Activated CD8-positive, alpha-beta memory T cell treated with anti-CD3 and anti-CD28 coated beads, Interleukin-2, amount 10 ng/mL, durations not matched to agents 7 days and 5 days (primary cell): Measurements from ENCODE around the gene BTN2A1. TPM values are rescaled to one million over a fixed set of nuclear protein-coding genes. Genes with fewer than 3 reads are reported as not detected.
A peak's percentile ranks its signal among the peaks of the same experiment; 100 is the strongest.
"Not testable (repeated sequence)": the region's sequence is repeated elsewhere in the genome, so short reads cannot be mapped to it uniquely, and the experiment has no call there.

ENCODE experiments used
- ATAC-seq: fragments of 150-1000 bp; cut with Tn5 transposase; one replicate; pipeline ENCODE4 v1.10.0; 2021; ENCODE audit warnings: moderate library complexity
- CTCF ChIA-PET: fragments of 350-600 bp; sonication (Branson Sonifier 250); formaldehyde crosslinking; loops from one replicate; lab custom pipeline; 2021; ENCODE audit warnings: antibody characterized with exemption; lab: Charles Lee
- DNase-seq: peaks from one replicate; pipeline ENCODE4 v3.0.0-alpha.2; 2020
- H3K27ac Mint-ChIP-seq: one replicate; pipeline ENCODE4 v1.8.0; 2021; ENCODE audit warnings: mild to moderate bottlenecking, mixed read lengths
- H3K27me3 Mint-ChIP-seq: one replicate; pipeline ENCODE4 v1.8.0; 2021; ENCODE audit warnings: mixed read lengths
- H3K36me3 Mint-ChIP-seq: one replicate; pipeline ENCODE4 v1.8.0; 2021; ENCODE audit warnings: mild to moderate bottlenecking, mixed read lengths
- H3K4me1 Mint-ChIP-seq: one replicate; pipeline ENCODE4 v1.8.0; 2021; ENCODE audit warnings: mixed read lengths
- H3K4me3 Mint-ChIP-seq: one replicate; pipeline ENCODE4 v1.8.0; 2021; ENCODE audit warnings: mild to moderate bottlenecking, moderate library complexity, mixed read lengths
- H3K9me3 Mint-ChIP-seq: one replicate; pipeline ENCODE4 v1.8.0; 2022; ENCODE audit warnings: low read depth, mixed read lengths
- total RNA-seq, 2 experiments: library from RNA; stranded (reverse); gene quantifications; one replicate each; pipeline ENCODE4 v1.2.3, GENCODE V29; 2021

Gene BTN2A1
- 10 to 100 TPM; 25.1 to 26.5 TPM for total RNA-seq

DNA sequence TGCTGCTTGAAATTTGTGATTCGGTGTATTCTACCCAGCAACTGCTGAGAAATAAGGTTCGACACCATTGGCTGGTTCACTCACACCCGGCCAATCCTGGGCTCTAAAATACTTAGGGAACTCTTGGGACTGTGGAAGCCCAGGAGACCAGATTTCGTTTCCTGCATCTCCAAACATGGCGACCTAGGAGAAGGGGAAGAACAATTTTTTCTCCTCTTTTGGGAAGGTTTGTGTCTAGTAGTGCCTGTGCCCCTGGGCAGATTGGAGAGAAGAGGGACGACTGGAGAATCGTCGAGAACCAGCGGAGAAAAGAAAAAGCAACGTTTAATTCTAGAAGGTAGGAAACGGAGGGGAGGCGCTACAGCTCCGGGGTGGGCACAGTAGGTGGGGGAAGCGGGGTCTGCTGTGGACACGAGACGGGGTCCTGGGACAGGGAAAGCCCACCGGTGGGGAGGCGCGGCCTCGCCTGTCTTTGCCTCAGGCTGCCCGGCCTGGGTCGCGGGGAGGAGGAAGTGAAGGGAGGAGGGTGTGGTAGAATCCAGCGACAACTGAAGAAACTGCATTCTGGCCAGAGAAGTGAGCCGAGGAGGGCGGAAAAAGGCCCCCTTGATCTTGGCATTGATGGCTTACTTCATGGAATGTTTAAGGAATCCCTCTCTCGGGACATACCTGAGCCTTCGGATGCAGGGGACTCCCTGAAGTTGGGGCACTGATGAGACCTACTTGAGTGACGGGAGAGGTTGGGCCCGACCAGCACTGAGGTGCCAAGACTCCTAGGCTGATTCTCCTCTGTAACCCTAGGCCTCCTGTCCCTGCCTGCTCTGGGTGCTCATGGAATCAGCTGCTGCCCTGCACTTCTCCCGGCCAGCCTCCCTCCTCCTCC lies at the start of gene BTN2A1:
Gene BTN2A1, plus strand, starts transcription at position 150 of the 883 bp plus-strand sequence. Its CDS starts 682 bp downstream, at position 832.
- Mint-ChIP-seq H3K4me3 (peak within 1 kb of the TSS; percentile 89), H3K27ac (peak within 1 kb of the TSS; percentile 92), H3K36me3 (peaks cover 31% of the 10 kb centered on the region), H3K9me3 (no peaks in the 10 kb centered on the region), H3K27me3 (no peaks in the 10 kb centered on the region), H3K4me1 (peaks cover 46% of the 10 kb centered on the region)
- peak; percentile 98 for ATAC-seq
- CTCF ChIA-PET: interaction anchor here (1.3 kb wide), 1 partner anchor 38 kb away, joined by 4 read pairs; no protein-coding TSS in a partner anchor
- peak; percentile 83 for DNase-seq

DNA sequence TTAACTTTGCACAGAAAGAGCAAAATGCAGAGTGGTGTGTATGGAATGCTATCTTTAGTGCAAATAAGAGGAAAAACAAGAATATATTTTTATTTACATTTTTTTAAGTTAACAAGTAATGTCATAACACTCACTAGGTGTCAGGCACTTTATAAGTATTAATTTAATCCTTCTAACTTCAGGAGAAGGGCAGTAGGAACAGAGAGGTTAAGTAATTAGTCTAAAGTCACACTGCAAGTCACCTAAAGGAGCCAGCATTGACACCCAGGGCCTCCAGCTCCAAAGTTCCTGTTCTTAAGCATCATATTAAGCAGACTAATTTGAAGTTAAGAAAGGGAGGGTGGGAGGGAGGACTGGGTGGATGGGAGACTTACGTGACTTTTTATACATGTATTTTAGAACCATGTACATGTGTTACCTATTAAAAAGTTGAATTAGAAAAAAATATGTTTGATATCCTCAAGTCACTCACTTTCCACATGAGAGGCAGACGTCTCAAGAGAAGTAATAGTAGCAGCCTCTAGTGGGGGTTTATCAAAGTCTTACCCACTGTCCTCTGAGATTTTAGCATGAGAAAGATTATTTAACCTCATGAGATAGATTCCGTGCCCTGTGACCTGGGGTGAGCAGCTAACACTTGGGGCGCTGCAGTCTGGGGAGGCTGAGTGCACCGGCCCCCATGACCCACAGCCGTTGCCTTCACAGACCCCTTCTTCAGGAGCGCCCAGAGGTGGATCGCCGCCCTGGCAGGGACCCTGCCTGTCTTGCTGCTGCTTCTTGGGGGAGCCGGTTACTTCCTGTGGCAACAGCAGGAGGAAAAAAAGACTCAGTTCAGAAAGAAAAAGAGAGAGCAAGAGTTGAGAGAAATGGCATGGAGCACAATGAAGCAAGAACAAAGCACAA lies 48.7 kb upstream of the BTN2A1 start:
- CTCF ChIA-PET: no interaction called here
- ATAC-seq (no peak), DNase-seq (no peak)
- Mint-ChIP-seq H3K36me3 (peaks cover 74% of the 10 kb centered on the region), H3K4me1 (peaks cover 27% of the 10 kb centered on the region), H3K27me3 (no peaks in the 10 kb centered on the region), H3K9me3 (no peaks in the 10 kb centered on the region), H3K27ac (no peak overlapping the region), H3K4me3 (no peak overlapping the region)

- CTCF ChIA-PET: interaction anchor here (1.3 kb wide), 1 partner anchor 8 kb away, joined by 3 read pairs; no protein-coding TSS in a partner anchor
- no peaks in the 10 kb centered on the region for H3K27me3 Mint-ChIP-seq
- peaks cover 74% of the 10 kb centered on the region for H3K36me3 Mint-ChIP-seq
- H3K9me3 Mint-ChIP-seq: peaks cover 9% of the 10 kb centered on the region
- no peak for ATAC-seq
- no peak overlapping the region for H3K4me3 Mint-ChIP-seq
- no peak overlapping the region for H3K27ac Mint-ChIP-seq
- DNase-seq: no peak
- H3K4me1 Mint-ChIP-seq: peaks cover 8% of the 10 kb centered on the region
Measured at GRCh38 chr6:26411751-26412150, 46.0 kb upstream of the BTN2A1 start.

GRCh38 chr6:26412228-26412627 lies 45.5 kb upstream of the BTN2A1 start:
- H3K36me3 Mint-ChIP-seq: peaks cover 72% of the 10 kb centered on the region
- ATAC-seq (no peak), DNase-seq (no peak)
- H3K27me3 Mint-ChIP-seq: no peaks in the 10 kb centered on the region
- no peak overlapping the region for H3K4me3 Mint-ChIP-seq
- H3K4me1 Mint-ChIP-seq: peaks cover 4% of the 10 kb centered on the region
- H3K27ac Mint-ChIP-seq: no peak overlapping the region
- CTCF ChIA-PET: interaction anchor here (1.3 kb wide), 1 partner anchor 8 kb away, joined by 3 read pairs; no protein-coding TSS in a partner anchor
- H3K9me3 Mint-ChIP-seq: peaks cover 12% of the 10 kb centered on the region

- ATAC-seq (no peak), DNase-seq (no peak)
- Mint-ChIP-seq H3K27ac (no peak overlapping the region), H3K9me3 (peaks cover 17% of the 10 kb centered on the region), H3K4me3 (no peak overlapping the region), H3K36me3 (peaks cover 71% of the 10 kb centered on the region), H3K27me3 (no peaks in the 10 kb centered on the region), H3K4me1 (no peaks in the 10 kb centered on the region)
- CTCF ChIA-PET: no interaction called here
Measured at GRCh38 chr6:26412954-26413353, 44.8 kb upstream of the BTN2A1 start.

DNA sequence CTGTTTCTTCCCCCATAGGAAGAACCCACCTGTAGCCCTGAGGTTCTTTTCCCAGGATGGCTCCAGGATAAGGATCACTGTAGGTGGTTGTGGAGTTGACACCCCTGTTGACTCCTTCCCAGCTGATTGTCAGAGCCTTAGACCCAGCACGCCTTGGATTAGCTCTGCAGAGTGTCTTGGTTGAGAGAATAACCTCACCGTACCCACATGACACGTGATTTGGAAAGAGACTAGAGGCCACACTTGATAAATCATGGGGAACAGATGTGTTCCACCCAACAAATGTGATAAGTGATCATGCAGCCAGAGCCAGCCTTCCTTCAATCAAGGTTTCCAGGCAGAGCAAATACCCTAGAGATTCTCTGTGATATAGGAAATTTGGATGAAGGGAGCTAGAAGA lies 43.5 kb upstream of the BTN2A1 start:
- no peak overlapping the region for H3K27ac Mint-ChIP-seq
- peaks cover 71% of the 10 kb centered on the region for H3K36me3 Mint-ChIP-seq
- no peak overlapping the region for H3K4me3 Mint-ChIP-seq
- CTCF ChIA-PET: no interaction called here
- H3K9me3 Mint-ChIP-seq: peaks cover 20% of the 10 kb centered on the region
- H3K4me1 Mint-ChIP-seq: no peaks in the 10 kb centered on the region
- no peaks in the 10 kb centered on the region for H3K27me3 Mint-ChIP-seq
- no peak for DNase-seq
- no peak for ATAC-seq

DNA sequence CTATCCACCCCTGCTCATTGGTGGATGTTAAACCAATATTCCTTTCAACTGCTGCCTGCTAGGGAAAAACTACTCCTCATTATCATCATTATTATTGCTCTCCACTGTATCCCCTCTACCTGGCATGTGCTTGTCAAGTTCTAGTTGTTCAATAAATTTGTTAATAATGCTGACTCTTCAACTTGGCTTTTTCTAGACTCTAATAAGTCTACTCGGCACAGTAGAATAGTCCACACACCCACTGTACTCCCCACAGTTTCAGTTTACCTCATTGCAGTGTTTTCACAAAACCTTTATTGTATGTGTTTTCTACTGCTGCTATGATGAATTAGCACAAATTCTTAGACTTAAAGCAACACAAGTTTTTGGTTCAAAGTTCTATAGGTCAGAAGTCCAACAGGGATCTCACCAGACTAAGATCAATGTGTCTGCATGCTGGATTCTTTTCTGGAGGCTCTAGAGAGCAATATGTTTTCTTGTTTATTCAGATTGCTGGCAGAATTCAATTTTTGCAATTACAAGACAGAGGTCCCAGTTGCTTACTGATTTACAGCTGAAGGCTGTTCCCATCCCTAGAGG lies 42.6 kb upstream of the BTN2A1 start:
- H3K27ac Mint-ChIP-seq: no peak overlapping the region
- H3K4me3 Mint-ChIP-seq: no peak overlapping the region
- no peak for DNase-seq
- no peaks in the 10 kb centered on the region for H3K4me1 Mint-ChIP-seq
- CTCF ChIA-PET: no interaction called here
- no peak for ATAC-seq
- peaks cover 20% of the 10 kb centered on the region for H3K9me3 Mint-ChIP-seq
- peaks cover 64% of the 10 kb centered on the region for H3K36me3 Mint-ChIP-seq
- H3K27me3 Mint-ChIP-seq: no peaks in the 10 kb centered on the region

DNA sequence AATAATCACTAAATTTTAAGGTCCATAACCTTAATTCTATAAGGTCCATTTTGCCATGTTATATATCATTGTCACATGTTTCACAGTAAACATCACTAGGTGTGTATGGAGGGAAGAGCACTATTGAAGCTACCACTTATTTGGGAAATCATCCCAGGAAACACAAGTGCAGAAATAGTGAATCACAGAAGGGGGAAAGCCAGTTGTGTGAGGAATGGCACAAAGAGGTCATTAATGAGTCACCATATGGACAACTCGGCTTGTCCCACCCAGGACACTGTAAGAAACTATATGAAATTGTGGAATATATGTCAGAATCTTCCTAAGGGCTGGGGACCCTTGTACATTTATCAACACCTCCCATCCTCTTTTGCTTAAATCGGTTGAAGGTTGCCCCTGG lies 42.0 kb upstream of the BTN2A1 start:
- DNase-seq (no peak), ATAC-seq (no peak)
- no peak overlapping the region for H3K27ac Mint-ChIP-seq
- H3K4me3 Mint-ChIP-seq: no peak overlapping the region
- CTCF ChIA-PET: interaction anchor here (0.6 kb wide), 1 partner anchor 29 kb away, joined by 3 read pairs; no protein-coding TSS in a partner anchor
- no peaks in the 10 kb centered on the region for H3K4me1 Mint-ChIP-seq
- peaks cover 60% of the 10 kb centered on the region for H3K36me3 Mint-ChIP-seq
- peaks cover 20% of the 10 kb centered on the region for H3K9me3 Mint-ChIP-seq
- no peaks in the 10 kb centered on the region for H3K27me3 Mint-ChIP-seq

DNA sequence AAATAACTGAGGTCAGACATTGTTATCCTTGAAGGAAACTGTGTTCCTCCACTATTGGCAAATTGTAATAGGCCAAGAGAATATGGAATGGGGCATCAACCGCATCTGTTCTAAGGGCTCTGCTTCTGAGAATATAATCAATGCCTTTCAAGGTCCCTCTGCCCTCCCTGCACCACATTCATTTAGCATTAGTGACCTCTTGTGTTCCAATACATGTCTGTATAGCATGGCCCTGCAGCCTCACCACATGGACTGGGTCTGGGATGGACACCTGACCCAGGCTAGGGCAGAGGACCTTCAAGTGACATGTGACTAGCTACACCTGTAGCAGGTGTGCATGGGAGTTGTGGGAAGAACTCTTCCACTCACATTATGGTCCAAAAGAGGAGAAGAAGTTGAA lies 41.5 kb upstream of the BTN2A1 start:
- Mint-ChIP-seq H3K9me3 (peaks cover 20% of the 10 kb centered on the region), H3K27me3 (no peaks in the 10 kb centered on the region), H3K36me3 (peaks cover 56% of the 10 kb centered on the region), H3K4me1 (no peaks in the 10 kb centered on the region), H3K27ac (no peak overlapping the region), H3K4me3 (no peak overlapping the region)
- no peak for ATAC-seq
- no peak for DNase-seq
- CTCF ChIA-PET: interaction anchor here (0.6 kb wide), 1 partner anchor 29 kb away, joined by 3 read pairs; no protein-coding TSS in a partner anchor

GRCh38 chr6:26418077-26418476 lies 39.7 kb upstream of the BTN2A1 start:
- ATAC-seq, CTCF ChIA-PET, H3K27me3 Mint-ChIP-seq, H3K4me3 Mint-ChIP-seq, H3K27ac Mint-ChIP-seq, DNase-seq, H3K4me1 Mint-ChIP-seq: not testable (repeated sequence)
- Mint-ChIP-seq H3K9me3 (peaks cover 20% of the 10 kb centered on the region), H3K36me3 (peaks cover 49% of the 10 kb centered on the region)

DNA sequence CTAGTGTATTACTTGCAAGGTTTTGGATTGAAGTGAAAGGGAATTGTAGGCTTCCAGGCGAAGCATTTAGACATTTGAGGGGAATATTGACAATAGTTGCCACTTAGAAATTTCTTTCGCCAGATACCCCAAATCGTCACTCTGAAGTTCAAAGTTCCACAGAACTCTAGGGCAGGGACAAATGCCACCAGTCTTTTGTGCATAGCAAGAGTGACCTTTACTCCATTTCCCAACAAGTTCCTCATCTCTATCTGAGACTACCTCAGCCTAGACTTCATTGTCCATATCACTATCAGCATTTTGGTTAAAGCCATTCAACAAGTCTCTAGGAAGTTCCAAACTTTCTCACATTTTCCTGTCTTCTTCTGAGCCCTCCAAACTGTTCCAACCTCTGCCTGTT lies 39.0 kb upstream of the BTN2A1 start:
- Mint-ChIP-seq H3K9me3 (peaks cover 20% of the 10 kb centered on the region), H3K4me1 (peaks cover 14% of the 10 kb centered on the region), H3K36me3 (peaks cover 44% of the 10 kb centered on the region)
- H3K4me3 Mint-ChIP-seq, H3K27me3 Mint-ChIP-seq, ATAC-seq, DNase-seq, H3K27ac Mint-ChIP-seq: not testable (repeated sequence)
- CTCF ChIA-PET: interaction anchor here (0.9 kb wide), 1 partner anchor 14 kb away, joined by 3 read pairs; no protein-coding TSS in a partner anchor

DNA sequence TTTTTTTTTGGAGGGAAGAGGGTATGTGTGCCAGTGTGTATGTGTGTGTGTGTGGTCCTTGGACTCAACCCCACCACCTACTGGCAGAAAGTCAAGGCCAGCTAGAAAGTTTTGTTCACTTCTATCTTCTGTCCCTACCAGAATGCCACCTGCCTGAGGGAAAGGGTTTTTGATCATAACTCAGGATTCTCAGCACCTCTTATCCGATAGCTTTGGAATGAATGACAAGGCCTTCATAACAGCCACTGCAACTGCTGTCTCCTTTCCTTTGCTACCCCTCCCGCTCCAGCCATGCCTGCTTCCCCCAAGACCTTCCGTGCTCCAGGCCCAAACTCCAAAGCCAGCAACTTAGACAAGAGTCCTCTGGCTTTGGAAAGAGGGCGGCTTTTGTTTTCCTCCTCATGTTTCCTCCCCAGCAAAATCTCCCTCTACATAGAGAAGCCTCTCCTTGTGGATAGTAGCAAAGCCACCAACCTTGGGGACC lies 37.0 kb upstream of the BTN2A1 start:
- no peak overlapping the region for H3K27ac Mint-ChIP-seq
- peaks cover 28% of the 10 kb centered on the region for H3K4me1 Mint-ChIP-seq
- no peak for DNase-seq
- H3K9me3 Mint-ChIP-seq: peaks cover 17% of the 10 kb centered on the region
- ATAC-seq: peak; percentile 35
- no peaks in the 10 kb centered on the region for H3K27me3 Mint-ChIP-seq
- no peak overlapping the region for H3K4me3 Mint-ChIP-seq
- CTCF ChIA-PET: interaction anchor here (0.7 to 1.6 kb wide), 4 partner anchors 13 to 112 kb away, joined by 3 to 4 read pairs (median 3); no protein-coding TSS in a partner anchor
- H3K36me3 Mint-ChIP-seq: peaks cover 39% of the 10 kb centered on the region
